ENCODE measurements around the gene SCGB2B2.
"Not testable (repeated sequence)": the region's sequence is repeated elsewhere in the genome, so short reads cannot be mapped to it uniquely, and the experiment has no call there.

Gene SCGB2B2

GRCh38 chr19:34668077-34668689 is 8.8 kb downstream of the SCGB2B2 start:
- DNase-seq, result not testable (repeated sequence)

GRCh38 chr19:34667349-34668076 is 9.4 kb downstream of the SCGB2B2 start:
- DNase-seq, result peak; percentile 19

- DNase-seq, result no peak
These were observed 10.0 kb downstream of the SCGB2B2 start for GRCh38 chr19:34666958-34667265.

- DNase-seq, result no peak
These were observed 10.6 kb downstream of the SCGB2B2 start for GRCh38 chr19:34666200-34666957.

GRCh38 chr19:34665275-34665674 is 11.7 kb downstream of the SCGB2B2 start:
- not testable (repeated sequence) for DNase-seq

GRCh38 chr19:34664870-34665269 is 12.1 kb downstream of the SCGB2B2 start:
- no peak for DNase-seq

GRCh38 chr19:34664168-34664567 is 12.8 kb downstream of the SCGB2B2 start:
- no peak for DNase-seq

- DNase-seq, result no peak
These were observed 14.0 kb downstream of the SCGB2B2 start for GRCh38 chr19:34662919-34663318.

- DNase-seq, result no peak
These were observed 15.6 kb downstream of the SCGB2B2 start for GRCh38 chr19:34661357-34661756.

GRCh38 chr19:34655651-34656050 is 21.3 kb downstream of the SCGB2B2 start:
- no peak for DNase-seq

- DNase-seq, result no peak
These were observed 22.2 kb downstream of the SCGB2B2 start for GRCh38 chr19:34654796-34655195.

- DNase-seq, result no peak
These were observed 25.2 kb downstream of the SCGB2B2 start for GRCh38 chr19:34651747-34652146.

GRCh38 chr19:34649886-34650543 is 26.9 kb downstream of the SCGB2B2 start:
- no peak for DNase-seq

- DNase-seq, result no peak
These were observed 31.4 kb downstream of the SCGB2B2 start for GRCh38 chr19:34645551-34645950.

GRCh38 chr19:34644991-34645461 is 31.9 kb downstream of the SCGB2B2 start:
- DNase-seq, result no peak

- DNase-seq, result no peak
These were observed 34.7 kb downstream of the SCGB2B2 start for GRCh38 chr19:34642241-34642640.

GRCh38 chr19:34639491-34640085 is 37.4 kb downstream of the SCGB2B2 start:
- peak; percentile 29 for DNase-seq

- DNase-seq, result no peak
These were observed 43.2 kb downstream of the SCGB2B2 start for GRCh38 chr19:34633802-34634201.
